Smooth muscle cell of the brain vasculature (primary cell): ENCODE data around the gene GPC6.

Source experiments
- DNase-seq: peaks from one replicate; pipeline ENCODE4 v3.0.0-alpha.2; 2012; ENCODE audit warnings: low read depth, low spot score

GPC6 gene

DNA sequence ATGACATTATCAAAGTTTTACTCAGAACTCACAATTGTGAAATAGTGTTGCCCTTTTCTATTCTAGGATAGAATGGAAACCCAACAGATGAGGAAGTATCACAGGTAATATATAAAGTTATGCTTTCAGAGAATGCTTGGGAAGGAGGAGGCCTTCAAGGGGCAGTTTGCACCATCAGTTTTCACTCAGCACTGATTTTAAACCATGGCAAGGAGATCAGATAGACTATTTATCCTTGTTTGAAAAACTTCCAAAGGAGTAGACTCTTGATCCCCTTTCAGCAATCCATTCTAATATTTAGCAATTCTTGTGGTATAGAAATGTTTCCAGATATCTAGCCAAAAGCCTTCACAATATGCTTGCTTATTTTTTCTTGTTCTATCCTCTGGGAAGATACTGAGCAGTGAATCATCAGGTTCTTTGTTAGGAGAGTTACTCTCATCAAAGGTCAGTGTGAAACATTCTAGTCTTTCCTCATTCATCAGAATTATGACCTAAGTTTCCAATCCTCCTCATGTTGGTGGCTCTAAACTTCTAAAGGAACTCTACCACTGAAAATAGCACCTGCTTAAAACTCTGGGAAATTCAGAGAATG is 3.8 kb downstream of the GPC6 start:
- no peak for DNase-seq

DNA sequence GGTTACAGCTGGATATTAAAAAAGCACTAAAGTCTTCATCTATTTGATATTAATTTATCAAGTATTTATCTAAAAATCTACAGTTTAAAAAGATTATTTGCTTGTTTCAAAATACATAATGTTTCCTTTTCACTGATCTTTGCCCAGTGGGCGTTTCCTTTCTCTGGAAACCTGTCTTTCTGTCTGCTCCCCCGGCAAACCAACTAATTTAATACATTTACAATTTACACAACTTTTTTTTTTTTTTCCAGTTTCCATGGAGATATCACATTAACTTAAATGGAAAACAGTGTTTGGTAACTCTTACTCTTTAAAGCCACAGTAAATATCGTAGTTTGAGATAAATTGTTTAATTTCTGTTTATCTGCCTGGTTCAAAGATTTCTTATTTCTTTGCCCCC is 5.3 kb downstream of the GPC6 start:
- no peak for DNase-seq

DNA sequence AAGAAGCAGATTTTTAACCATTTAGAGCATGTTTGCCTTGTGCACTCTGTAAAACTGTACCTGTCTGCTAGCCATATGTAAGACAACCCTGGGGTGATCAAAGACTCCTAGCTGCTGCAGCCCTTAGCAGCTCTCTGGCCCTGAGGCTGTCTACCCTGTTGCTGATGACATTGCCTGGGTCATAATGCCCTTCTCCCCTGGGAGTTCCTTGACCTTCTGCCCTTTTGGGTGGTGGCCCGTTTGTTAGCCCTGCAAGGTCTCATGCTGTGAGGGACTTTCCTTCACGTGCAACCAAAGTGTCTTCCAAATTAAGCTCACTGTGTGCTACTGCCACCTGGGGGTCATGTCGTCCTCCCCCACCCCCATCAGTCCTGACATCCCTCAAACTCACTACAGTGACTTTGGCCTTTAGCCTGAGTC is 7.4 kb downstream of the GPC6 start:
- no peak for DNase-seq

DNA sequence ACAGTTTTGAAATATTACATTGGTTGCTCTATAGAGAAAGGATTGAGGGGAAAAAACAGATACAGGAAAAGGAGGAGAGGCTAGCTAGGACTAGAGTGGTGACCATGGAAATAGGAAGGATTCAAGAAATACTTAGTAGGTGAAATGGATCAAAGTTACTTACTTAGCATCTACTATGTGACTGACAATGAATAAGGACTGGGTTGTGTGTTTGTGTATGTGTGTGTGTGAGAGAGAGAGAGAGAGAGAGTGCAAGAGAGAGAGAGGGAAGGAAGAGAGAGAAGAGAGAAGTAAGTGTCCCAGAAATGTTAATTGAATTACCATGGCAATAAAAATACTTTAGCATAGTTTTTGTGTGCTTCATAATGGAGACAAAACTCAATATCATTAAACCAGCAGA is 7.9 kb downstream of the GPC6 start:
- DNase-seq: no peak

DNA sequence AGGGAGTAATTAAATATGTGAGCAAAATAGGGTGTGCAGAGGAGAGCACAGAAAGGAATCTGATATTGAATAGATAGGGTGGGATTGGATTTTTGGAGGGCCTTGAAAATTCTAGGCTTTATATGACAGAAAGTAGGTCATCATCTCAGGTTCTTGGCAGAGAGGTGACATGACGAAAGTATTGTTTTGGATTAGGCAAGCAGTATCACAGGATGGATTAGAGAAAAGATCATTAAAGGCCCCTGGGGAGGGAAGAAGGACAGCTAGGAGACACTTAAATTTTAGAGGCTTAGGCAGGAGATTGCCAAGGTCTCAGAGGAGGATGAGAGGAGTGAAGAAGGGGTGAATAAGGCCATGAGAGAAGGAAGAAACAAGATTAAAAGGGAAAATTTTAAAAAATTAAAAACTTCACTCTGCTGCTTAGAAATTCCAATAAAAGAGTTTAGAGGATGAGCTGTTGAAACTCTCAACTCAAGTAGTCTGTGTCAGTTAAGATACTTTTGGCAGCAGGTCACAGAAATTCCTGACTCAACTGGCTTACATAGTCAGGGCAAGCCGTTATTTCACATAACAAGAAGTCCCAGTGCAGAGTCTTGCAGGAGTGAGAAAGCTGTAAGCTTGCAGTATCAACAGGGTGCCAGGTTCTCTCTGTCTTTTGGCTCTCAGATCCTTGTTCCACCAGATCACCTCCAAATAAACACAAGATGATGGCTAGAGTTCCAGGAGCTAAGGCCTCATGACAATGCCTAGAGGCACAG is 8.8 kb downstream of the GPC6 start:
- DNase-seq: no peak

DNA sequence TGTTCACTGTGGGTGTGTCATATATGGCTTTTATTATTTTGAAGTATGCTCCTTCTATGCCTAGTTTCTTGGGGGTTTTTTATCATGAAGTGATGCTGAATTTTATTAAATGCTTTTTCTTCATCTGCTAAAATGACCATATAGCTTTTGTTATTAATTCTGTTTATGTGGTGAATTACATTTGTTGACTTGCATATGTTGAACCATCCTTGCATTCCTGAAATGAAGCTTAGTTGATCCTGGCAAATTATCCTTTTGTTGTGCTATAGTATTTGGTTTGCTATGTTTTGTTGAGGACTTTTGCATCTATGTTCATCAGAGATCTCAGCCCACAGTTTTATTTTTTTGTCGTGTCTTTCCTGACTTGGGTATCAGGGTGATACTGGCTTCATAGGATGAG is 12.1 kb downstream of the GPC6 start:
- no peak for DNase-seq

DNA sequence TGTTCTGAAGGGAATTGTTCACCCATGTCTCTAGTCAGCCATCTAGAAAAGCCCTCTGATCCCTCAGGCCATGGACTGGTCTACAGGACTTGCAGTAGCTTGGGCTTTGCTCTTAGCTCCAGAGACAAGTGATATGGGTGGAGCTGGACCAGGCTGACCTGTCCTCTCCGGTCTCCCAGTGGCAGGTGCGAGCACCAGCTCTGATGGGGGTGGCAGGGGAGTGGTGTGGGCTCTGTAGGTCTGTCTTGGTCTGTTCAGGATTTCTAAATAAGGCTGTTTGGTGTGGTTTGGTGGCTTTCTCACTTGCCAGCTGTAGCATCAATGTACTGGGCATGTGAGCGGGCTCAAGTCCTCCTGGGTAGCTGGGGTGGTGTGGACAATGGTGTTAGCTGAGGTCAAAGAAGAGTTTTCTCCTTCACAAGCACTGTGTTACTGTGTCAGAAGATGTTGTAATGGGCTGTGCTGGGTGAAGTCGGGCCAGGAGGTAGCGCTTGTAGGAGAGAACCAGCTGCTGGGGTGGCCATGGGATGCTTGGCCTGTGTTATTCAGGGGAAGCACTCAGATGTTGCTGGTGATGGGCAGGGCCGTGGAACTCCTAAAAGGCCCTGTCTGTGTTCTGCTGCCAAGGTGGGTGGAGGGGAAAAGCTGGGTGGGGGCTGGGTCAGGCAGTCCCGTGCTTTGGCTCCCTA is 16.9 kb downstream of the GPC6 start:
- DNase-seq: no peak

DNA sequence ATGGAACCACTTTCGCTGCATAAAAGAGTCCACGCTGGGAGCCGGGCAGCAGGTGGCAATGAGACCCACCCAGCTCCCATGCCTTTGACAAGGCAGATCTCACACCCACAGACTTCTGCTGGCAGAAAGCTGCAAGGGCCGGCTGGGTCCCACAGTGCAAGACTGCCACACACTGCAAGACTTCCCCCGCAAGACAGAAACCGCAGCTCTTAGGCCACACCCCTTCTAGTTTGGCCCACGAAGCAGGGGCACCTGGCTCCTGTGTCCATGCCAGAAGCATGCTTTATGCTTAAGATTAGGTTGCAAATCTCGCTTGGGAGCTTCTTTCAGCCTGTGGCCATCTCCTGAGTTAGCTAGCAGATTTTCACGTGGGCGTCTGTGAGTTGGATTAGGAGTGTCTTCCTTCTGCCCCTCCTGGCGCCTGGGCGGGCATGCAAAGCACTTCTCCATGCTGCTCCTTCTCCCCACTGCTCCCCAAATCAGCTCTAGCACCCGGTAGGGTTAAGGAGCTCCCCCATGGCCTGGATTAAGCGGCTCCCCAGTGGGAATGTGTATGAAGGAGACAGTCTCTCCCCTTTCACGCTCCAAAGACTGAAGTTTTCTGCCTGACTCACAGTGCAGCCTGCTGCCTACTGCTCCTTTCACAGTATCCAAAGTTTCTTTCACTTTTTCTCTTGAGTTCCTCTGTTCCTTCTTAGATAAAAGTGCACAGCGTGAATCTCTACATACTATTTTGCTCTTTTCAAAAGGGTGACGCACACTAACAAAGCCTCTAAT is 17.7 kb downstream of the GPC6 start:
- DNase-seq: no peak

DNA sequence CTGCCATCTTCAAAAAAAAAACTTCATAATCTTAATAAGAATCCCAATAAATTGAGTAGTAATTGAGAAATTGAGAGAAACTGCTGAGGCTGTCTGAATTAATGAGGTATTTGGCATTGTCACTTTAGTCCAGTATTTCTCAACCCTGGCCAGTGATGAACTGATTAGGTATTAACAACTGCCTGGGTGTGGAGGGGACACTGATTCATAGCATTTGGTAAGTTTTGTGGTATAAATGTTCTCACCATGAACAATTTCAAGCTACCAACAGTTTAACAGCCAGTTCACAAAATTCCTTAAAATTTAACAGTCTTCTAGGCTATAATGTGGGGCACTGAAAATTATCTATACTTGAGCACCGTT is 18.3 kb downstream of the GPC6 start:
- no peak for DNase-seq

DNA sequence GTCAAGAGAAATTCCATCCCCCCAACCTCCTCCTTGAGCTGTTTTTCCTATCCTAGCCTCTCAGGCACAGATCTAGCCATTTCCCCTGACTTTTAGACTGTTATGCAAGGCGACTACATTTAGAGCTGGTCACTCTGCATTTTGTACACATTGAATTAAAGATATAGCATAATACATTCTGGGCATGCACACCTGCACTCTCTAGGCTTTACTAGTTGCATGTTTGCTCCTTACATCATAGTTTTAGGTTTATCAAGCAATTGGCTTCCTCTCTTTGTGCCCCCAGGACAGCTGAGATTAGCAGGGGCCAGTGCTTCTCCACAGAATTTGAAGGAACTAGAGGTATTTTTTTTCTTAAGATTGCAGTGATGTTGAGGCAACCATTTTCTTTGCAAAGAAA is 19.5 kb downstream of the GPC6 start:
- DNase-seq: no peak

DNA sequence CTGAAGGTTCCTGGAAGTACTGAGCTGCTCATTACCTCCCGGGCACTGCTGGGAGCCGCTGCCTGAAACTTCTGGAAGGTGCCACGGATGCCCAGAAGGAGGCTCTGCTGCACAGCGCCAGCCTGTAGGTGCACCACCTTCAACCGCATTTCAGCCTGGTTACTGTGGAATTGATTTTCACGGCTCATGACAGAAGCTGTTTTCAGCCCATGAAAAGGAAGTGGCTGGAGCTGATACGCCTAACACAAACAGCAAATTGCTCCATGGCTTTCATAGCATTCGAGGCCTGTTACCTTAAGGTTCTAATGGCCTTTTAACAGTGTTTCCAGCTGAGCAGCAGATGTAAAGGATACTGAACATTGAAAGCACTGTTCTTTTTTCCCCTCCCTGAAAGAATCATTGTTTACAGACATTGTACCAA is 22.0 kb downstream of the GPC6 start:
- no peak for DNase-seq

DNA sequence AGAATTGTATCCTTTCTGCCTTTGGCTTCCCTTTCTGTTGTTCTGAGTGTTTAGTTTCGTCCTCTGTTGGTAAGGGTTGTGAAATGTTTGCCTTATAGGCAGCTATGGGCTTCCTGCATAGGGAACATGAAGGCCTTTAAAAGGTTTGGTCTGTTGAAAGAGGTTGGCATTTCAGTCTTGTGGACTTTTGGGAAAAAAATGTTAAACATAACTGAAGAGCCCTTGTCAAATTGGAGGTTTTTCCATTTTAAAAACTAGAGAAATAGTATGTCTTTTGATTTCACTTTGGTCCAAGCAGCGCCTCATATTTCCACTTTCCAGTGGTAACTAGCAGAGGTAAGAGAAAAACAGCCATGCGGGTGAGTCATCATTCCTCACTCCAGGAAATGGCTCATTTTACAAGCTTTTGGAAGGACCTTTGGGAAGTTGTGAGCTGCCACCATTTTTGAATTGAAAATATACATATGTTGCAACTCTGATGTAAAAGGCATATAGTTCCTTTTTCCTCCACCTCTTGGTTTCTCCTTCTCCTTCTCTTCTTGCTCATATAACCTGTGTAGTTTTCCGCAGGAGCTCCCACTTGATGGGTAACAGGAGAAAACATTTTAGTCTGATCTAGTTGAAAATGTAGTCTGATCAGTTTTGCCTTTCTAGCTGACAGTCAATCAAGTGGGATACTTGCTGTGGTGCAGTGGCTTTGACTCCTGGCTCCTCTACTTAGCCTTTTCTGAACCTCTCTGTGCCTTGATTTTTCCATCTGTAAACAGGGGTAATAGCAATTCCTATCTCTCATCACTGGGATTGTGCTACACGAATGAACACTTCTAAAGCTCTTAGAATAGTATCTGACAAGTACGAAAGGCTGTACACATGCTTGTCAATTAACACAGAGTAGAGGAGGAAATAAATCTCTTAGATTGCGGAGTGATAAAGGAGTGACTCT is 23.0 kb downstream of the GPC6 start:
- no peak for DNase-seq

DNA sequence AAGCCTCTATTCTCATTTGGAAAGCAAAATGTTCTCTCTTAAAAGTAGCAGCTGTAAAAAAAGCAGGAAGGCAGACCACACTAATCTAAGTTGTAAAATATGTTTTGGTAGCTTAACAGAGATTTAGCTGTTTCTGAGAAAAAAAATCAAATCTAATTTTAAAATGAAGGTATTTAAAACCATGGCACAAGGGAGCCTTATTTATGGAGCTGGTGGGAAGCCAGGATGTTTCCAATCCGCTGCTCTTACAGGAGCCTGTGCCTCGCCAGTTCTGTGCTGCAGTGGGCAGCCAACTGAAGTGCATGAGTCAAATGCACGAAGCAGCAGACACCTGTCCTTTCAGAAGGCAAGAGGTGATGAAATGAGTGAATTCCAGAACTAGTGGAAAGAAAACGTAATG is 28.2 kb downstream of the GPC6 start:
- DNase-seq: no peak

DNA sequence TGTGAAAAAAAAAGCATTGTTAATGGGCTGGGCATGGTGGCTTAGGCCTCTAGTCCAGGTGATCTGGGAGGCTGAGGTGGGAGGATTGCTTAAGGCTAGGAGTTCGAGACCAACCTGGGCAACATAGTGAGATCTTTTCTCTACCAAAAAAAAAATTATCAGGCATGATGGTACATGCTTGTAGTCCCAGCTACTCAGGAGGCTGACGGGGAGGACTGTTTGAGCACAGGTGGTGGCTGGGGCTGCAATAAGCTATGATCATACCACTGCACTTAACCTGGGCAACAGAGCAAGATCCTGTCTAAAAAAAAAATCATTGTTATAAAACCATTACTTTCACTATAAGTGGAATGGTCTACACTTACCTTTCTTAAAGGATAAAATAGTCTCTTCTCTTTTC is 30.4 kb downstream of the GPC6 start:
- no peak for DNase-seq

DNA sequence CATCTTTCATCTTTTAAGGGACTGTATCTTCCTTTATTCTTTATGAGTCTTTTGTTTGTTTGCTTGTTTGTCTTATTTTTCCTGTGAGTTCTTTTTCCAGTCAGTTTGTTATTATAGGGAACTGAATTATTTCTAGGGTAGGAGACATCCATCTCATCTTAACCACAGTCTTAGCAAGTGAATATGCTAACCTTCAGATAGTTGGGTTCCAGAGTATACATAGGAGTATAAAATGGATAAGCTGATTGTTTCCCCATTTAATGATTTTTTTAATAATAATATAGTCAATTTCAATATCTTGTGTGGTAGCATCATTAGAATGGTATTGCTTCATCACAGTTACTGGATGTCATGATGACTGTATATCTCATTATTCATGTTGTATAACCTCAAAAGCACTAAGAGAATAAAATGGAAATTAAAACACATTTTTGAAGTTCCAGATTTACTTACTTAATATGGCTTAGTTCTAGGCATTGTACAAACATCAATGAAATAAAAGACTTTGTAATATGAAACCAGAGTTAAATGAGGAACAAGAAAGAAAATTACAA is 33.0 kb downstream of the GPC6 start:
- no peak for DNase-seq

DNA sequence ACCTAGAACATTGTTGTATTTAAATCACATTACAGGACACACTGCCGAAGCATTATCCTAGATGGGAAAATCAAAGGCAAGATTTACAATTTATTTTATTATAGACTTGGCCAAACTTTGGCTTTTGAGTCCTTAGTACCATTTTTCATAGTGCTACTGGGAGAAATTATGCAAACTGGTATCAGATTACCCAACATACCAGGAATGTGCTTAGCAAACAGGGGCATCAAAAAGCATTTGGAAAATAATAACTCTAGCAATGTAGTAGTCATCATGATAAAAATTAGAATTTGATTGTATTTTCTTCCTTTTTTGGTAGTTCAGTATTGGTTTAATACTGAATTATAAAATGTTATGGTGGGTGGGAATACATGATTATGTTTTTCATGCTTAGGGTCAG is 34.0 kb downstream of the GPC6 start:
- DNase-seq: no peak

DNA sequence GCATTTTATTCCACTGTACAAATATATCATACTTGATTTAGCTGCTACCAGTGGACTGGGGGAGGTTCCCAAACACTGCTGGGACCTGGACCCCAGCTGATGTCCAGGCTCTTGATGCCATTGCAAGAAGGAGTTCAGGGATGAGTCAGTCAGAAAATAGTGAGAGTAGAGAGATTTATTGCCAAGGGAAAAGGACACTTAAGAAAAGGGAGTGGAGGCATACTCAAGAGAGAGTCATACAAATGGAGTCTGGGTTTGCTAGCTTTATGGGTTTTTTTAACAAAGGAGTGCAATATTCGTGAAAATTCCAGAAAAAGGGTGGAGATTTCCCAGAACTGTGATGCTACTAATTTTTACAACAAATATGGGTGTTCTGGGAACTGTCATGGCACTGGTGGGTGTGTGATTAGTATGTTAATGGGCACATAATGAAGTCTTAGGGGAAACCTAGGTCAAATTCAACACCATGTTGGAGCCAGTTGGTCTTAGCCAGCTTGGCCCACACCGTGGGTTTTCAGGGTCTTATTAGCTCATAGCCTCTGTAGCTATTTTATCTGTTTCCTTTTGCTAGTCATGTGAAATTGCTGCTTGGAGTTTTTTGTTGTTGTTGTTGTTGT is 36.2 kb downstream of the GPC6 start:
- DNase-seq: no peak

DNA sequence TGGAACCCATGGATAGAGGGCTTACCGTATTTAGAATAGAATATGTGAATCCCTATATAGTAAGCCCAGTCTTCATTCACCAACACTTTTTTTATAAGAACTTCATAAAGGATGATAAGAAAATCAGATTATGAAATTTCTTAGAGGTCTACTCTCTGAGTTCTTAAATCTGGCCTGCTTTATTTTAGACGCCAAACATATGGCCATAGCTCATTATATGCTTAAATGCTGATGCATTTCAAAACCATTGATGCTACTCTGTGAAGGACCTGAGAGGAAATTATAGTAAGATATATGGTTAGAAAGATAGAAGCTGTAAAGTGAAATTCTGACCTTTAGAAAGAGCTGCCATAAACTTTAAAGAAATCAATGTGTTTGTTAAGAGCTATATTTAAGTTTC is 38.3 kb downstream of the GPC6 start:
- no peak for DNase-seq

DNA sequence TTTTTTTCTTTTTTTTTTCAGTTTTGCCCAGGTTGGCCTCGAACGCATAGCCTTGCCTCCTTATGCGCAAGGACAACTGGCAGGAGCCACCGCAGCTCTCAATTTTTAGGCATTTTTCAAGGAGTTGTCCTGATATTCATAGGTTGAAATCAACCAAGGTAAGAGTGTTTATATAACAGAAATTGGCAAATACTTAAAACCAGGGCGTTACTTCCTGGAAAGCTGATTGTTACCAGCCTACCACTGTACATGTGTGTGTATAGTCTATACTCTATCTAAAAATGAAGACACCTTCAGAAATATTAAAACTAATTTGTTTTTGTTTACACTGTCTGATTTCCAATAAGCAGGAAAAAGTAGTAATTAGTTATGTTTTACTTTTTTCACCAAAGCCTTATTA is 39.2 kb downstream of the GPC6 start:
- no peak for DNase-seq

DNA sequence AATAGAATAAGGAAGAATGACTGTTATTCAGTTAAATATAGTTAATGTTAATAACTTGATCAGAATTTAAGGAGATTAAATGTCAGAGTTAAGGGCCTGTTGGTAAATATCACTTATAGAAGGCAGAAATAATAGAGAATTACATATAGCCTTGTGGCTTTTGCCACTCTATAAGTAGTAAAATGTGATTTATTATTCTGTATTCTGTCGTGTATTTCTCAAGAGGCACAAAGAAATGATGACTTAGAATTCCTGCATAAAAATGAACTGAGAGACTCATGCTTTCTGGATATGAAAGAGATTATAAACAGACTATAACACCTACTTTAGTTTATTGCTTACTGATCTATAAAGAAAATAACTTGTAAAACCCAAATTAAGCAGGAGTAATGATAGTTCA is 40.1 kb downstream of the GPC6 start:
- no peak for DNase-seq
